Testis (tissue), 2 donors: Measurements from ENCODE around the gene CFAP20DC.

ENCODE experiments used
- POLR2A ChIP-seq: fragments of 450-650 bp; IDR thresholded peaks from one replicate; pipeline ENCODE4 v1.6.1; 2017; ENCODE audit warnings: antibody characterized with exemption, mild to moderate bottlenecking, moderate library complexity
- TF ChIP-seq, protein P1 (sequence below), 3 experiments: fragments of 450-650 bp in 2 of 3; fragments of 200-600 bp in 1 of 3; sonication (generic) in 1 of 3; IDR thresholded peaks; one replicate each; pipeline ENCODE4 v1.5.1; 2016 to 2019; ENCODE audit warnings: antibody characterized with exemption in 3 of 3, mild to moderate bottlenecking in 2 of 3, moderate library complexity in 1 of 3

GRCh38 chr3:58746758-58747157, 303.1 kb downstream of the CFAP20DC start:
- no peak for TF ChIP-seq POLR2A
- TF ChIP-seq, protein P1, sequence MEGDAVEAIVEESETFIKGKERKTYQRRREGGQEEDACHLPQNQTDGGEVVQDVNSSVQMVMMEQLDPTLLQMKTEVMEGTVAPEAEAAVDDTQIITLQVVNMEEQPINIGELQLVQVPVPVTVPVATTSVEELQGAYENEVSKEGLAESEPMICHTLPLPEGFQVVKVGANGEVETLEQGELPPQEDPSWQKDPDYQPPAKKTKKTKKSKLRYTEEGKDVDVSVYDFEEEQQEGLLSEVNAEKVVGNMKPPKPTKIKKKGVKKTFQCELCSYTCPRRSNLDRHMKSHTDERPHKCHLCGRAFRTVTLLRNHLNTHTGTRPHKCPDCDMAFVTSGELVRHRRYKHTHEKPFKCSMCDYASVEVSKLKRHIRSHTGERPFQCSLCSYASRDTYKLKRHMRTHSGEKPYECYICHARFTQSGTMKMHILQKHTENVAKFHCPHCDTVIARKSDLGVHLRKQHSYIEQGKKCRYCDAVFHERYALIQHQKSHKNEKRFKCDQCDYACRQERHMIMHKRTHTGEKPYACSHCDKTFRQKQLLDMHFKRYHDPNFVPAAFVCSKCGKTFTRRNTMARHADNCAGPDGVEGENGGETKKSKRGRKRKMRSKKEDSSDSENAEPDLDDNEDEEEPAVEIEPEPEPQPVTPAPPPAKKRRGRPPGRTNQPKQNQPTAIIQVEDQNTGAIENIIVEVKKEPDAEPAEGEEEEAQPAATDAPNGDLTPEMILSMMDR (IDR thresholded peaks at IDR 0.05), result no peak
